ENCODE data around the gene KBTBD2.
"Not testable (repeated sequence)": the region's sequence is repeated elsewhere in the genome, so short reads cannot be mapped to it uniquely, and the experiment has no call there.

KBTBD2 gene

GRCh38 chr7:32929430-32930143 lies 38.0 kb upstream of the KBTBD2 start:
- no peak overlapping the region for H3K4me3 ChIP-seq (ENCODE audit: low read length)
- no peak for DNase-seq (ENCODE audit: low read depth)
- TF ChIP-seq CTCF (conservative IDR thresholded peaks at IDR 0.05; ENCODE audit: low read depth, low read length), result no peak

- TF ChIP-seq CTCF (conservative IDR thresholded peaks at IDR 0.05; ENCODE audit: low read depth, low read length), result no peak
Observed at GRCh38 chr7:32928785-32929298, 37.3 kb upstream of the KBTBD2 start.

DNA sequence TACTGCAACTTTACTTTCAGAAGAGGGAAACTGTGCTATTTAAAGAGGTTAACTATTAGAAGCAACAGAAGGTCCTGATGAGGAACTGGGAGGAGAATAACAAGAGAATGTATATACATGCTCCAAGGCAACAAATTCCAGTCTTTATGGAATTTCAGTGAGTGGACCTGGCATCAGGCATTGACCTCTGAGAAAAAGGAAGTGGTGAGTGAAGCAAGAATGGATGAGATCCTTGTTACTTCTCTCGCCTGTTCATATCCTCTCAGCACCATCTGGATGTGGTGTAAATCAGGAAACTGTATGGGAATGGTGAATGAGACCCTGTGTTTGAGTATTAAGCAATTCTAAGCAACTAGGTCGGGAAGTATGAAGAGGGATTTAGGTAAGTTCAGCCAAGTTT lies 30.3 kb upstream of the KBTBD2 start:
- H3K4me3 ChIP-seq (ENCODE audit: low read length), result no peak overlapping the region
- TF ChIP-seq CTCF (conservative IDR thresholded peaks at IDR 0.05; ENCODE audit: low read depth, low read length), result no peak
- DNase-seq (ENCODE audit: low read depth), result no peak

More at GRCh38 chr7:32928785-32929298, 37.3 kb upstream of the KBTBD2 start:
- no peak for DNase-seq (ENCODE audit: low read depth)
- no peak overlapping the region for H3K4me3 ChIP-seq (ENCODE audit: low read length)

DNA sequence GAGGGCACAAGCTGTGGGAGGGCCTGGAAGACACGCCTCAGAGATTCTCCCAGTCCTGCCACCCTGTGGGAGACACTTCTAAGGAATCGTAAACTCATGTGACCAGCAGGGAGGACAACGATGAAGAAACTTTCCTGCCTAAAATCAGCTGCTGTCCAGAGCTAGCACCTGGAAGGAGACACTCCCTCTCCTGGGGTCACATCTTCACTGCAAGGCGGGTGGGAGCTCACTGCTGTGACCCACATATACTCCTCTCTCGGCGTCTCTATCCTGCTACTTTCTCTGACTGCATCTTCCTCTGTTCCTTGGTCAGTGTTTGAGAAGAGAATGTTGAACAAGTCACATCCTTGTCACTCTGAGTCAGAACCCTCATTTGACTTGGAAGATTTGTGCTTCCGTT lies 25.4 kb upstream of the KBTBD2 start:
- not testable (repeated sequence) for H3K4me3 ChIP-seq (ENCODE audit: low read length); DNase-seq (ENCODE audit: low read depth)

- no peak overlapping the region for H3K4me3 ChIP-seq (ENCODE audit: low read length)
- DNase-seq (ENCODE audit: low read depth), result no peak
- no peak for TF ChIP-seq CTCF (conservative IDR thresholded peaks at IDR 0.05; ENCODE audit: low read depth, low read length)
Observed at GRCh38 chr7:32916006-32916405, 24.4 kb upstream of the KBTBD2 start.

GRCh38 chr7:32915041-32915536 lies 23.5 kb upstream of the KBTBD2 start:
- no peak for DNase-seq (ENCODE audit: low read depth)
- no peak for TF ChIP-seq CTCF (conservative IDR thresholded peaks at IDR 0.05; ENCODE audit: low read depth, low read length)

GRCh38 chr7:32914184-32914583 lies 22.6 kb upstream of the KBTBD2 start:
- no peak for DNase-seq (ENCODE audit: low read depth)
- TF ChIP-seq CTCF (conservative IDR thresholded peaks at IDR 0.05; ENCODE audit: low read depth, low read length), result no peak

More at GRCh38 chr7:32915041-32915536, 23.5 kb upstream of the KBTBD2 start:
- no peak overlapping the region for H3K4me3 ChIP-seq (ENCODE audit: low read length)

More at GRCh38 chr7:32914184-32914583, 22.6 kb upstream of the KBTBD2 start:
- H3K4me3 ChIP-seq (ENCODE audit: low read length), result no peak overlapping the region

Data from retinal pigment epithelial cell (primary cell).